WERI-Rb-1 (cell line): Measurements from ENCODE around the gene FAHD1.

Source experiments
- DNase-seq: peaks from one replicate; pipeline ENCODE4 v3.0.0-alpha.2; 2020
- H3K27ac ChIP-seq: fragments of 250-450 bp; sonication (Bioruptor Pico); 2 replicates; pipeline ENCODE4 v1.5.1; 2020; ENCODE audit warnings: mild to moderate bottlenecking, moderate library complexity
- H3K27me3 ChIP-seq: fragments of 250-450 bp; sonication (Bioruptor Pico); 2 replicates; pipeline ENCODE4 v1.5.1; 2021; ENCODE audit warnings: mild to moderate bottlenecking, low read depth, moderate library complexity; ENCODE audit not compliant: insufficient read depth, severe bottlenecking
- H3K36me3 ChIP-seq: fragments of 250-450 bp; sonication (Bioruptor Pico); 2 replicates; pipeline ENCODE4 v1.5.1; 2020; ENCODE audit warnings: mild to moderate bottlenecking, moderate library complexity
- H3K4me3 ChIP-seq: 2 replicates; pipeline ENCODE4 v1.5.1; 2011; ENCODE audit warnings: low read depth, mild to moderate bottlenecking, control low read depth, low read length
- H3K9me3 ChIP-seq: fragments of 250-450 bp; sonication (Bioruptor Pico); 2 replicates; pipeline ENCODE4 v1.5.1; 2021; ENCODE audit warnings: mild to moderate bottlenecking, moderate library complexity; ENCODE audit not compliant: severe bottlenecking
- TF ChIP-seq, protein P1 (sequence below): IDR thresholded peaks from 2 replicates; pipeline ENCODE4 v1.5.1; 2011; ENCODE audit warnings: low read depth, mild to moderate bottlenecking, control low read depth, inconsistent platforms, low read length

FAHD1 gene

DNA sequence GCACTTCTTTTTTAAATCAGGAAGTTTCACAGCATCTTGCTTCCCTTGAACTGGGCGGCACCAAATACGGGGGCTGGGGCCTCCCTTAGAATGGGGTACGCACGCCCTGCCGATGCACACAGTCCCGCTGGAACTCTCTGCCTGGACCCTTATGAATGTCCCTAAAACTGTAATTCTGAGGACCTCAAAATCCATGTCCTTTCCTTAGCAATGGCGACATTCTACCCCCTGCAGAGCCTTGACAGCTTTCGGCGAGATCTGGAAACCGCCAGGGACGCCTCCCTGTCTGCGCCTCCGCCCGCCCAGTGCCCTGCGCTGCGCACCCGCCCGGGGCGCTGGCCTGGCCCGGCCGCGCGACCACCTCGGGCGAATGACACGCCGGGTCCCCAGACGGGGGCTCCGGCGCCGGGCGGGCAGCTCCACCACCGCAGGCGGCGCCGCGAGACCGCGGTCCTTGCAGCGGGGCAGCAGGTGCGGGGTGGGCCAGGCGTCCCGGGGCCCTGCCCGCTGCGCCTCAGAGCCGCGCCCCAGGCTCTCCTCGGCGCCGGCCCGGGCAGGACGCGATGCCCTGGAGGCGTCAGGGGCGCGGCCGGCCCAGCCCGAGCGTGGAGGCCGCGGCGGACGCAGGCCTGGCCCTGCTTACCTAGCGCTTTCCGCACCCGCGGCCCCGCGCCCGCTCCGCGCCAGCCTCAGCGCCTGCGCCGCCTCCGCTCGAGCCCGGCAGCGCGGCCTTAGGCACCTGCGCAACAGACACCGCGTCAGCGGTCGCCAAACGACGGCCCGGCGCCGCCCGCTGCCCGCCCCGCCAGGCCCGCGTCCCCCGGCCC lies 929 bp upstream of the FAHD1 start:
- peaks cover 33% of the 10 kb centered on the region for H3K36me3 ChIP-seq
- peak; percentile 18 for DNase-seq
- TF ChIP-seq, protein P1, sequence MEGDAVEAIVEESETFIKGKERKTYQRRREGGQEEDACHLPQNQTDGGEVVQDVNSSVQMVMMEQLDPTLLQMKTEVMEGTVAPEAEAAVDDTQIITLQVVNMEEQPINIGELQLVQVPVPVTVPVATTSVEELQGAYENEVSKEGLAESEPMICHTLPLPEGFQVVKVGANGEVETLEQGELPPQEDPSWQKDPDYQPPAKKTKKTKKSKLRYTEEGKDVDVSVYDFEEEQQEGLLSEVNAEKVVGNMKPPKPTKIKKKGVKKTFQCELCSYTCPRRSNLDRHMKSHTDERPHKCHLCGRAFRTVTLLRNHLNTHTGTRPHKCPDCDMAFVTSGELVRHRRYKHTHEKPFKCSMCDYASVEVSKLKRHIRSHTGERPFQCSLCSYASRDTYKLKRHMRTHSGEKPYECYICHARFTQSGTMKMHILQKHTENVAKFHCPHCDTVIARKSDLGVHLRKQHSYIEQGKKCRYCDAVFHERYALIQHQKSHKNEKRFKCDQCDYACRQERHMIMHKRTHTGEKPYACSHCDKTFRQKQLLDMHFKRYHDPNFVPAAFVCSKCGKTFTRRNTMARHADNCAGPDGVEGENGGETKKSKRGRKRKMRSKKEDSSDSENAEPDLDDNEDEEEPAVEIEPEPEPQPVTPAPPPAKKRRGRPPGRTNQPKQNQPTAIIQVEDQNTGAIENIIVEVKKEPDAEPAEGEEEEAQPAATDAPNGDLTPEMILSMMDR = no peak
- no peaks in the 10 kb centered on the region for H3K9me3 ChIP-seq
- H3K27ac ChIP-seq = peak overlapping the region; percentile 31; the same call in 1 of the 2 replicates
- H3K27me3 ChIP-seq = no peaks in the 10 kb centered on the region
- H3K4me3 ChIP-seq = peak overlapping the region; percentile 92

DNA sequence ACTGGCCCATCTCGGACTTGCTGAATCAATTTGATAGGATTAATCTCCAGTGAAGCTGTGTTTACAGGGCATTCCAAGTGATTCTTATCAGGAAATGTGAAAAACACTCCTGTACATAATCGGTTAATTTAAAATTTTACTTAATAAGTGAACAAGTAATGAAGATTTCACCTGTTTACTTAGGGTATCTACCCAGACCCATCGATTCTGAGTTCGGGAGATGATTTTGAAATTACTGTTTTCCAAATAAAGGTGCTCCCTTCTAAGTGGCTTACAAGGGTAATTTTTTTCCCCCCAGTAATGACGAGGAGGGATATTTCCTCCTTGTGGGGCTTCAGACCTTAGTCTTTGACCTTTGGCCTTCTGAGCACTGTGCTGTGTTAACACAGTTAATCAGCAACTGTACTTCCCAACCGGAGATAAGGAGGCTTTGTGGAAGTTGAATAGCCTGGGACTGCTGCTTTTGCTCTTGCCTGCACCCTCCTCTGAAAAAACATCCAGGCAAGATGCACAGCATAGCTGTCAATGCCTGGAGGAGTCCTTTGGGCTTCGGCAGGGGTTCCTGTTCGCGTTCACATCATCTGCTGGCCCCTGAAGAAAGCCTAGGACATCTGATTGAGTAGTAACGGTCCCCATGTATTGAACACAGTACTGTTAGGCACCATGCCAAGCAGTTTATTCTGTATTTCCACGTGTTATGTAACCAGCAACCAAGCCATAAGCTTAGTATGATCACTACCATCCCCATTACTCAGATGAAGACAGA lies 1.8 kb downstream of the FAHD1 start:
- Histone ChIP-seq H3K9me3 (no peaks in the 10 kb centered on the region), H3K27me3 (no peaks in the 10 kb centered on the region), H3K36me3 (peaks cover 20% of the 10 kb centered on the region), H3K4me3 (no peak overlapping the region), H3K27ac (no peak overlapping the region)
- TF ChIP-seq, protein P1 = no peak
- DNase-seq = no peak

DNA sequence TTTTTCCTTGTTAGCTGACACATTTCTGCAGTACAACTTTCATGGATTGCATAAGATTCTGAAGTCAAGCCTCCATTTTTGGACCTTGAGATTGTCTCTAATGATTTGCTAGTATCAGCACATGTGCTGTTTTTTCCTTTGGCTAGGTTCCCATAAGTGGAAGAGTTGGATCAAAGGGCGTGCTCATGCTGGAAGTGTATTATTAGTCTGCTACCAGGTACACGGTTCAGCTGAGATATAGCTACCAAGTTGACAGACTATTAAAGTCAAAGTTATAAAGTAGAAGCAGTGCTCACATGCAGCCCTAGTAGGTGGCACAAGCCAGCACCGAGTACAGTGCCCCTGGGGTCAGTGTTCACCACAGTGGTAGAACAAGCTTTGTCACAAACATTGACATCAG lies 3.2 kb downstream of the FAHD1 start:
- Histone ChIP-seq H3K27me3 (no peaks in the 10 kb centered on the region), H3K4me3 (no peak overlapping the region), H3K27ac (no peak overlapping the region), H3K9me3 (no peaks in the 10 kb centered on the region), H3K36me3 (peaks cover 20% of the 10 kb centered on the region)
- no peak for DNase-seq
- TF ChIP-seq, protein P1 = no peak

DNA sequence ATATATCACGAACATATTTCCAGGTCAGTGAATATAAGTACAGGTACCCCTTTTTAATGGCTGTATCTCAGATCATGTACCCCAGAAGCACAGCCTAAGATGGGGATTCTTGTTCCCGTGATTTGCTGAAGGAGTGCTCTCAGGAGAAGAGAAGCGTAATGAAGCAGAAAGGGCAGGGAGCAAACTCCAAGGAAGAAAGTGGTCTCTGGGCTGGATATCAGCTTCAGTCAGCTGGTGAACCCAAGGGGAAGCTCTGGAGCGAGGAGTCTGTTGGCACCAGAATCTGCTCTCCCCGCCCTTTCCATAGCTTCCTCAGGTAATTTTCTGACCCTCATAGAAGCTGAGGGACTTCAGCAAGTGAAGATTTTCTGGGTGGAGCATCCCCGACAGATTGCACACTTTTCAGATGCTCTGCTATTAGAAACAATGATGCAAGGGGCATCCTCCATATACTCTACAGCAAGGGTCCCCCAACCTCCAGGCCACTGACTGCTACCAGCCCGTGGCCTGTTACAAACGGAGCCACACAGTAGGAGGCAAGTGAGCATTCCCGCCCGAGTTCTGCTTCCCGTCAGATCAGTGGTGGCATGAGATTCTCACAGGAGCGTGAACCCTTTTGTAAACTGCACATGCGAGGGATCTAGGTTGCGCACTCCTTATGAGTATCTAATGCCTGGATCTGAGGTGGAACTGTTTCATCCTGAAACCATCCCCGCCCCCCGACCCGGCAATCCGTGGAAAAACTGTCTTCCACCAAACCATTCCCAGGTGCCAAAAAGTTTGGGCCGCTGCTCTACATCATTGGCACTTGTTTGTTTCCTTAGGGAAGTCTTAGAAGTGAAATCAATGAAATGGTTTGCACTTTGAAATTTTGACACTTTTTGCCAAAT lies 4.4 kb downstream of the FAHD1 start:
- Histone ChIP-seq H3K27ac (no peak overlapping the region), H3K9me3 (no peaks in the 10 kb centered on the region), H3K36me3 (peaks cover 20% of the 10 kb centered on the region), H3K4me3 (no peak overlapping the region), H3K27me3 (no peaks in the 10 kb centered on the region)
- TF ChIP-seq, protein P1 = no peak
- DNase-seq = no peak

DNA sequence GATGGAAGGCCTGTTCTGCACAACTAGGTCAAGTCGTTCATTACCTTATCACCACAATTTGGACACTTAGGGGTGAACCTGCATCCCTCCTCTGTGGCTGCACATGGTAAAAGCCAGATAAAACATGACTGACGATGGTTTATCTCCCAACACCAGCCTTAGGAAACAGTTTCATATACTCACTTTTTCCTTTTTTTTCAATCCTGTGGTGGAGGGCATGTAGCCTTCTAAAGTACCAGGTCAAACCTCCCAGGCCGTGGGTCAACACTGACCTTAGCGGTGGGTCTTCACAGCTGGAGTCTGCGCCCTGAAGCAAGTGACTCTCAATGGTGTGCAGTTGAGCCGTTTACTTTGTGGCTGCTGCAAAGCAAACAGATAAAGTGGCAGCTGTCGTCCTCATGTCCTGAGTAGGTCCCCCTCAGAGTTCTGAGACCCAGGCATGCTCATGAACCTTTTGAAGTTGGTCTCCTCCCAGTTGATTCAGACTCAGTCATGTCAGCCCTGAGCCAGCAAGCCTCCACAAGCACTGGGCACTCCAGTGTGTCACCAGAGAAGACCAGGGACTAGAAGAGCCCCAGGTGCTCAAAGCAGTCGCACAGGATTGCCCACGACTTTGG lies 5.9 kb downstream of the FAHD1 start:
- no peak overlapping the region for H3K4me3 ChIP-seq
- no peaks in the 10 kb centered on the region for H3K27me3 ChIP-seq
- TF ChIP-seq, protein P1 = no peak
- no peaks in the 10 kb centered on the region for H3K9me3 ChIP-seq
- peaks cover 20% of the 10 kb centered on the region for H3K36me3 ChIP-seq
- no peak overlapping the region for H3K27ac ChIP-seq
- no peak for DNase-seq
